ENCODE results near the gene UPP2.

Gene UPP2

DNA sequence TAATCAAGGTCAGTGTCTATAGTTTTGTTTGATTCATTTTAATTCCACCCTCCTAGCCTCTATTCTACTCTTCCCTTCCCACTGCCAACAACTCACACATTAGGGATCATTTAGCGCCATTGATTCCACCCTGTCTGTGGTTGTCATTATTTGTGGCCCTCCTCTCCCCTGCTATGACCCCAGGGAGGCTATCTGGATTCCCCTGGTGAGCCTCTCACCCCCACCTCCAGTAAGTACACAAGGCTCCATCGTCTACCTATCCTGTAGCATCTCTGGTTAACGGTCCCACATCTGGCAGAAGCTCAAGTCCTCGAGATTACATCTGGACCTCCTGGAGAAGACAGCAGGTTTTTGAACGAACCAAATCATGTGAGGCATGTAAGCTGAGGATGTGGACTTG lies 27.4 kb downstream of the UPP2 start:
- Histone ChIP-seq H3K36me3 (ENCODE audit: control insufficient read depth, insufficient read depth, low read length) (no peaks in the 10 kb centered on the region), H2BK15ac (replicated peaks; ENCODE audit: low read depth) (no peak overlapping the region), H2BK5ac (ENCODE audit: low read length) (no peak overlapping the region), H4K5ac (ENCODE audit: low read length) (no peak overlapping the region), H3K9ac (ENCODE audit: low read length) (no peak overlapping the region), H3K27me3 (ENCODE audit: insufficient read depth, low read length, poor library complexity) (no peaks in the 10 kb centered on the region), H3K23ac (ENCODE audit: low read length) (no peak overlapping the region), H3K4me2 (ENCODE audit: low read length) (no peak overlapping the region), H3K27ac (ENCODE audit: low read depth, low read length) (no peak overlapping the region), H3K4me1 (ENCODE audit: control insufficient read depth, low read depth, low read length) (no peaks in the 10 kb centered on the region), H4K8ac (ENCODE audit: low read depth, low read length) (no peak overlapping the region), H2BK120ac (ENCODE audit: low read depth, low read length) (no peak overlapping the region), H3K4ac (ENCODE audit: low read depth, low read length) (no peak overlapping the region), H3K56ac (ENCODE audit: low read length) (no peak overlapping the region), H3K79me2 (ENCODE audit: control insufficient read depth, insufficient read depth, low read length) (no peaks in the 10 kb centered on the region), H2AK5ac (ENCODE audit: low read length) (no peak overlapping the region), H3K79me1 (ENCODE audit: low read length) (no peaks in the 10 kb centered on the region), H3K18ac (ENCODE audit: low read length) (no peak overlapping the region), H3K4me3 (ENCODE audit: low read length) (no peak overlapping the region)
- WGBS (ENCODE audit: extremely low coverage, insufficient coverage, low lambda C conversion rate), result no CpG with 5 or more reads among the region's 5 CpGs
- no peak for DNase-seq

DNA sequence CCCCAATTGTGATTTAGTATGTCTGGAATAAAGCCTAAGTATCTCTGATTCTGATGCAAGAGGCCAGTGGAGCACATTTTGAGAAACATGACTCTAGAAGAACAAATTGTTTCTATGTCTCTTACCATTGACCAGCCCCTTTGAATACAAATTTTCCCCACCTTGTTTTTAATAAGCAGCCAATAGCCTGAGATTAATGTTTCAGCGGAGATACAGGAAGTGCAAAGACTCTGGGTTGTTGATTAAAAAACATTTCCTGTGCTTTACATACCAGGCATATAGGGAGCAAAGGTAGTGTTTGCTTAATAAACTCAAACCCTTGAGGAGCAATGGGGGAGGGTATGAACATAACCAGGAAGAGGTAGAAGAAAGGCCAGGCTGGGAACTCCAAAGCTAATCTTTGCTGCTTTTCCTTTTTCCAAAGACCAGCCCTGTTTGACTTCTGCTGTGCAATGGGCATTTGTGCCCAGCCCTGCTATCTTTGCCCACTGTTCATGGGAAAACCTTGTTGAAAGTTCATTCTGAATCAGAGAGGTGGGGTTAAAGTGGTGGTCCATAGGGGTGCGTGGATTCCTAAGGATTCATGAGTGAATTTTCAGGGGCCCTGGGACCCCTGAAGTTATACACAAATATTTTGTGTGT lies 29.3 kb downstream of the UPP2 start:
- Histone ChIP-seq H3K4me3 (ENCODE audit: low read length) (no peak overlapping the region), H3K4me2 (ENCODE audit: low read length) (no peak overlapping the region), H3K27ac (ENCODE audit: low read depth, low read length) (no peak overlapping the region), H3K79me1 (ENCODE audit: low read length) (no peaks in the 10 kb centered on the region), H3K27me3 (ENCODE audit: insufficient read depth, low read length, poor library complexity) (no peaks in the 10 kb centered on the region), H2BK5ac (ENCODE audit: low read length) (no peak overlapping the region), H2BK15ac (replicated peaks; ENCODE audit: low read depth) (no peak overlapping the region), H4K8ac (ENCODE audit: low read depth, low read length) (no peak overlapping the region), H2BK120ac (ENCODE audit: low read depth, low read length) (no peak overlapping the region), H3K4me1 (ENCODE audit: control insufficient read depth, low read depth, low read length) (no peaks in the 10 kb centered on the region), H3K4ac (ENCODE audit: low read depth, low read length) (no peak overlapping the region), H4K5ac (ENCODE audit: low read length) (no peak overlapping the region), H3K36me3 (ENCODE audit: control insufficient read depth, insufficient read depth, low read length) (no peaks in the 10 kb centered on the region), H3K79me2 (ENCODE audit: control insufficient read depth, insufficient read depth, low read length) (no peaks in the 10 kb centered on the region), H3K9ac (ENCODE audit: low read length) (no peak overlapping the region), H3K23ac (ENCODE audit: low read length) (no peak overlapping the region), H2AK5ac (ENCODE audit: low read length) (no peak overlapping the region), H3K18ac (ENCODE audit: low read length) (no peak overlapping the region), H3K56ac (ENCODE audit: low read length) (no peak overlapping the region)
- DNase-seq, result no peak
- WGBS (ENCODE audit: extremely low coverage, insufficient coverage, low lambda C conversion rate), result no CpG with 5 or more reads among the region's 2 CpGs

DNA sequence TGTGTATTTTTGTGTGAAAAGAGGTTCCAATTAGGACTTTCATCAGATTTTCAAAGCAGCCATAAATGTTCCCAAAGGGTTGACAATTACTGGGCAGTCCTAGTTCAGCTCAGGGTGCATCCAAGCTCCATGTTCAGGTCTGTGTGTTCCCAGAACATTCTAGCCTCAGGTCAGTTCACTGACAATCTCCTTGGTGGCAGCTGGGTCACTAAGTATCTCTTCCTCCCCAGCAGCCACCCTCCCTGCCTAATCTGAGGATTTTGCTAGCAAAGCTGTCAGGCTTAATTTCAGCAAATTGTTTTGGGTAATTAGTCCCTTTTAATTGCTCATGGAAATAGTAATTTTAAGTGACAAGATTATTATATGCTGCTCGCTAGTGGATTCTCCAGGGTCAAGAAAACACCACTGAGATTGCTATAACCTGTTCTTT lies 29.8 kb downstream of the UPP2 start:
- WGBS (ENCODE audit: extremely low coverage, insufficient coverage, low lambda C conversion rate), result no CpG with 5 or more reads among the region's 1 CpG

DNA sequence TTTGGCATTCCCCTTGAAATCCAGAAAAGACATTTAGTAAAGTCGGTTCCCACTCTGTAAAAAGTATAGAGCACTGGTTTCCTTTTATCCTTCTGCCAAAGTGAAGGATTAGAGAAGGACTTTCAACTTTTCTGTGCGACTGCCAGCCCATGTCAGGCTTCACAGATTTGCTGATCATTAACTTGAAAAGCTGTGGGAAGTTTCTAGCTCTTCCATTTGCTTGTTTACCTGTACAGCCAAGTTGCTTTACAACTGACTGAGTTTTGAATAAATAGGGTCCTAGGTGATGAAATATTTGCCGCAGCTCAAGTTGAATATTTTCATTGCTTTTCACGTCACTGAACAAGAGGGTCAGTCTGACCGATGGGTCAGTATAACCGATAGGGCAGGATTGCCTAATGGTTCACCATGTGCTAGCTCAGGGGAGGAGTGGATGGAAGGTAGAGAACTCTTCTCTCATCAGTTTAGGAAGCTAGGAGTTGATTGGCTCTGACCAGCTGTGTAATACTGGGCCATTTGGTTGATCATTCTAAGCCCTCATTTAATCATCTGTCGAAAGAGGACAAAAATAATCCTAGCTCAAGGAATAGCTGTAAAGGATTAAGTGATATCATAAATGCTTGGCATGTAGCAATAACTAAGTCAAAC lies 30.4 kb downstream of the UPP2 start:
- Histone ChIP-seq H3K4me1 (ENCODE audit: control insufficient read depth, low read depth, low read length) (no peaks in the 10 kb centered on the region), H3K36me3 (ENCODE audit: control insufficient read depth, insufficient read depth, low read length) (no peaks in the 10 kb centered on the region), H2BK5ac (ENCODE audit: low read length) (no peak overlapping the region), H3K9ac (ENCODE audit: low read length) (no peak overlapping the region), H3K79me1 (ENCODE audit: low read length) (no peaks in the 10 kb centered on the region), H2BK120ac (ENCODE audit: low read depth, low read length) (no peak overlapping the region), H3K4me3 (ENCODE audit: low read length) (no peak overlapping the region), H3K56ac (ENCODE audit: low read length) (no peak overlapping the region), H3K23ac (ENCODE audit: low read length) (no peak overlapping the region), H3K4me2 (ENCODE audit: low read length) (no peak overlapping the region), H3K4ac (ENCODE audit: low read depth, low read length) (no peak overlapping the region), H3K18ac (ENCODE audit: low read length) (no peak overlapping the region), H4K5ac (ENCODE audit: low read length) (no peak overlapping the region), H4K8ac (ENCODE audit: low read depth, low read length) (no peak overlapping the region), H3K79me2 (ENCODE audit: control insufficient read depth, insufficient read depth, low read length) (no peaks in the 10 kb centered on the region), H3K27me3 (ENCODE audit: insufficient read depth, low read length, poor library complexity) (no peaks in the 10 kb centered on the region), H2BK15ac (replicated peaks; ENCODE audit: low read depth) (no peak overlapping the region), H3K27ac (ENCODE audit: low read depth, low read length) (no peak overlapping the region), H2AK5ac (ENCODE audit: low read length) (no peak overlapping the region)
- DNase-seq, result no peak
- no CpG with 5 or more reads among the region's 7 CpGs for WGBS (ENCODE audit: extremely low coverage, insufficient coverage, low lambda C conversion rate)

More for the DNA sequence above, 29.8 kb downstream of the UPP2 start:
- Histone ChIP-seq H3K79me2 (ENCODE audit: control insufficient read depth, insufficient read depth, low read length) (no peaks in the 10 kb centered on the region), H3K27ac (ENCODE audit: low read depth, low read length) (no peak overlapping the region), H4K8ac (ENCODE audit: low read depth, low read length) (no peak overlapping the region), H3K56ac (ENCODE audit: low read length) (no peak overlapping the region), H2BK120ac (ENCODE audit: low read depth, low read length) (no peak overlapping the region), H3K36me3 (ENCODE audit: control insufficient read depth, insufficient read depth, low read length) (no peaks in the 10 kb centered on the region), H2BK15ac (replicated peaks; ENCODE audit: low read depth) (no peak overlapping the region), H2BK5ac (ENCODE audit: low read length) (no peak overlapping the region), H2AK5ac (ENCODE audit: low read length) (no peak overlapping the region), H3K4me3 (ENCODE audit: low read length) (no peak overlapping the region), H3K9ac (ENCODE audit: low read length) (no peak overlapping the region), H3K4ac (ENCODE audit: low read depth, low read length) (no peak overlapping the region), H3K27me3 (ENCODE audit: insufficient read depth, low read length, poor library complexity) (no peaks in the 10 kb centered on the region), H3K18ac (ENCODE audit: low read length) (no peak overlapping the region), H4K5ac (ENCODE audit: low read length) (no peak overlapping the region), H3K23ac (ENCODE audit: low read length) (no peak overlapping the region), H3K4me2 (ENCODE audit: low read length) (no peak overlapping the region), H3K79me1 (ENCODE audit: low read length) (no peaks in the 10 kb centered on the region), H3K4me1 (ENCODE audit: control insufficient read depth, low read depth, low read length) (no peaks in the 10 kb centered on the region)
- no peak for DNase-seq

DNA sequence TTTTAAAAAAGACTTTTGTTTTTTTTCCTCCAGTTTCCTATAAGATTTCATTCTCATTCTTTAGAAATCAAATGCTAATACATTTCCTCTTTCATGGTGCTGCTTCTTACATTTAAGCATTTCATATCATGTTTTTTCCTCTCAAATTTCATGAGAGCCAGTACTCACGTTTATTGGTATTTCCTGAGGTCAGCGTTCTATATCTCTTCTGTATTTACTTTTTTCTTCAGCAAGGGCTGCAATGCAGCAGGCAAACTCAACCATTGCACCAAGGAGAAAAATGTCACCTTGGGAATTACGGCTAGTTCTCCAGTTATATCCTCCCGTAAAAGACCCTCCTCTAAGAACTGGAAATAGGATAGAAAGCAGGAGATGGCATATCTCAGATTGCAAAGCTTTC lies 32.4 kb downstream of the UPP2 start:
- no peak overlapping the region for H2AK5ac ChIP-seq (ENCODE audit: low read length)
- no peak overlapping the region for H2BK15ac ChIP-seq (replicated peaks; ENCODE audit: low read depth)
- H3K9ac ChIP-seq (ENCODE audit: low read length), result no peak overlapping the region
- no peak overlapping the region for H2BK5ac ChIP-seq (ENCODE audit: low read length)
- no peaks in the 10 kb centered on the region for H3K36me3 ChIP-seq (ENCODE audit: control insufficient read depth, insufficient read depth, low read length)
- no CpG with 5 or more reads among the region's 4 CpGs for WGBS (ENCODE audit: extremely low coverage, insufficient coverage, low lambda C conversion rate)
- H4K8ac ChIP-seq (ENCODE audit: low read depth, low read length), result no peak overlapping the region
- H3K4me3 ChIP-seq (ENCODE audit: low read length), result no peak overlapping the region
- no peak overlapping the region for H2BK120ac ChIP-seq (ENCODE audit: low read depth, low read length)
- no peaks in the 10 kb centered on the region for H3K79me1 ChIP-seq (ENCODE audit: low read length)
- no peak overlapping the region for H3K4ac ChIP-seq (ENCODE audit: low read depth, low read length)
- H3K27me3 ChIP-seq (ENCODE audit: insufficient read depth, low read length, poor library complexity), result no peaks in the 10 kb centered on the region
- H3K4me1 ChIP-seq (ENCODE audit: control insufficient read depth, low read depth, low read length), result no peaks in the 10 kb centered on the region
- H3K4me2 ChIP-seq (ENCODE audit: low read length), result no peak overlapping the region
- no peak overlapping the region for H3K18ac ChIP-seq (ENCODE audit: low read length)
- H3K79me2 ChIP-seq (ENCODE audit: control insufficient read depth, insufficient read depth, low read length), result no peaks in the 10 kb centered on the region
- H3K23ac ChIP-seq (ENCODE audit: low read length), result no peak overlapping the region
- no peak overlapping the region for H3K56ac ChIP-seq (ENCODE audit: low read length)
- H3K27ac ChIP-seq (ENCODE audit: low read depth, low read length), result no peak overlapping the region
- H4K5ac ChIP-seq (ENCODE audit: low read length), result no peak overlapping the region
- no peak for DNase-seq

DNA sequence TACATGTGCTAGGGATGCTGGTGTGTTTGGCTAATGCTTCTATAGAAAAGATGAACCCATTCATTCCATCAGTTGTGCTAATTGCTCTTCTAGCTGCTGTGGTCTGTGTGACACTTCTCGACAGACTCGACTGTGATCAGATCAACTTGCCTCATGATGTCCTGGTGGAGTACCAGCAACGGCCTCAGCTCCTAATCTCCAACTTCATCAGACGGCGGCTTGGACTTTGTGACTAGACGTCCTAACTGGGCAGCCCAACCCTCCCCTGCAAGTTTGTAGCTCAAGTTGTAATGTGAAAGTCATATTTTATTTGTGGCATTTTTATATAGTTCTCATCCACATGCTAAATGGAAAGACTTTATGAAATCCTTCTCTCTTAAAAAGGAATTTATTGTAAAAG lies 33.0 kb downstream of the UPP2 start:
- no CpG with 5 or more reads among the region's 6 CpGs for WGBS (ENCODE audit: extremely low coverage, insufficient coverage, low lambda C conversion rate)
- Histone ChIP-seq H3K79me2 (ENCODE audit: control insufficient read depth, insufficient read depth, low read length) (no peaks in the 10 kb centered on the region), H2BK15ac (replicated peaks; ENCODE audit: low read depth) (no peak overlapping the region), H4K8ac (ENCODE audit: low read depth, low read length) (no peak overlapping the region), H3K27me3 (ENCODE audit: insufficient read depth, low read length, poor library complexity) (no peaks in the 10 kb centered on the region), H3K4me1 (ENCODE audit: control insufficient read depth, low read depth, low read length) (no peaks in the 10 kb centered on the region), H3K27ac (ENCODE audit: low read depth, low read length) (no peak overlapping the region), H3K9ac (ENCODE audit: low read length) (no peak overlapping the region), H3K18ac (ENCODE audit: low read length) (no peak overlapping the region), H3K36me3 (ENCODE audit: control insufficient read depth, insufficient read depth, low read length) (no peaks in the 10 kb centered on the region), H3K4me2 (ENCODE audit: low read length) (no peak overlapping the region), H3K4me3 (ENCODE audit: low read length) (no peak overlapping the region), H3K56ac (ENCODE audit: low read length) (no peak overlapping the region), H3K4ac (ENCODE audit: low read depth, low read length) (no peak overlapping the region), H4K5ac (ENCODE audit: low read length) (no peak overlapping the region), H3K23ac (ENCODE audit: low read length) (no peak overlapping the region), H2BK5ac (ENCODE audit: low read length) (no peak overlapping the region), H3K79me1 (ENCODE audit: low read length) (no peaks in the 10 kb centered on the region), H2AK5ac (ENCODE audit: low read length) (no peak overlapping the region), H2BK120ac (ENCODE audit: low read depth, low read length) (no peak overlapping the region)
- DNase-seq, result no peak

Measured in mesendoderm (in vitro differentiated cells).